ENCODE data around the gene CLK4.

The CLK4 gene

GRCh38 chr5:178590141-178590923, 36.5 kb downstream of the CLK4 start, which contains the start of gene COL23A1:
Gene COL23A1, minus strand, starts transcription at chr5:178590393.
- H3K4me2 ChIP-seq (ENCODE audit: low read length) = no peak within 1 kb of the TSS
- H3K9me2 ChIP-seq (ENCODE audit: low read depth, low read length) = no peaks in the 10 kb centered on the region
- H3K36me3 ChIP-seq (ENCODE audit: insufficient read depth, low read length) = no peaks in the 10 kb centered on the region
- no peak within 1 kb of the TSS for H3K27ac ChIP-seq (ENCODE audit: low read depth, low read length, poor library complexity, severe bottlenecking)
- H3K4me3 ChIP-seq (ENCODE audit: low read depth, low read length, poor library complexity, severe bottlenecking) = no peak within 1 kb of the TSS
- peaks cover 9% of the 10 kb centered on the region for H3K9me3 ChIP-seq (ENCODE audit: low read length)
- H2AFZ ChIP-seq (ENCODE audit: low read length) = no peak within 1 kb of the TSS
- no peak within 1 kb of the TSS for H3K9ac ChIP-seq (ENCODE audit: low read length)
- H3K4me1 ChIP-seq (ENCODE audit: insufficient read depth, low read length, severe bottlenecking) = no peaks in the 10 kb centered on the region
- H3F3A ChIP-seq (ENCODE audit: insufficient read depth, low read length) = no peaks in the 10 kb centered on the region
- H3K27me3 ChIP-seq (ENCODE audit: insufficient read depth, low read length) = no peaks in the 10 kb centered on the region
- no peaks in the 10 kb centered on the region for H3K79me2 ChIP-seq (ENCODE audit: insufficient read depth, low read length)
- no peak for TF ChIP-seq EZH2 (IDR thresholded peaks at IDR 0.05; ENCODE audit: borderline replicate concordance, low read length)
- no peaks in the 10 kb centered on the region for H4K20me1 ChIP-seq (ENCODE audit: insufficient read depth, low read length)

GRCh38 chr5:178589180-178590140, 37.4 kb downstream of the CLK4 start:
- H3K27ac ChIP-seq (ENCODE audit: low read depth, low read length, poor library complexity, severe bottlenecking) = no peak overlapping the region
- H3K4me2 ChIP-seq (ENCODE audit: low read length) = no peak overlapping the region

GRCh38 chr5:178588769-178589168, 38.1 kb downstream of the CLK4 start:
- TF ChIP-seq CTCF (IDR thresholded peaks at IDR 0.05; ENCODE audit: low read length) = no peak
- TF ChIP-seq EZH2 (IDR thresholded peaks at IDR 0.05; ENCODE audit: borderline replicate concordance, low read length) = no peak
- Histone ChIP-seq H2AFZ (ENCODE audit: low read length) (no peak overlapping the region), H3K4me3 (ENCODE audit: low read depth, low read length, poor library complexity, severe bottlenecking) (no peak overlapping the region), H4K20me1 (ENCODE audit: insufficient read depth, low read length) (no peaks in the 10 kb centered on the region), H3K27ac (ENCODE audit: low read depth, low read length, poor library complexity, severe bottlenecking) (no peak overlapping the region), H3K9me3 (ENCODE audit: low read length) (no peaks in the 10 kb centered on the region), H3K4me1 (ENCODE audit: insufficient read depth, low read length, severe bottlenecking) (no peaks in the 10 kb centered on the region), H3K79me2 (ENCODE audit: insufficient read depth, low read length) (no peaks in the 10 kb centered on the region), H3K4me2 (ENCODE audit: low read length) (no peak overlapping the region), H3F3A (ENCODE audit: insufficient read depth, low read length) (no peaks in the 10 kb centered on the region), H3K27me3 (ENCODE audit: insufficient read depth, low read length) (no peaks in the 10 kb centered on the region), H3K9ac (ENCODE audit: low read length) (no peak overlapping the region), H3K36me3 (ENCODE audit: insufficient read depth, low read length) (no peaks in the 10 kb centered on the region), H3K9me2 (ENCODE audit: low read depth, low read length) (no peaks in the 10 kb centered on the region)

More at GRCh38 chr5:178589180-178590140, 37.4 kb downstream of the CLK4 start:
- Histone ChIP-seq H3K4me3 (ENCODE audit: low read depth, low read length, poor library complexity, severe bottlenecking) (no peak overlapping the region), H4K20me1 (ENCODE audit: insufficient read depth, low read length) (no peaks in the 10 kb centered on the region), H3K79me2 (ENCODE audit: insufficient read depth, low read length) (no peaks in the 10 kb centered on the region), H3F3A (ENCODE audit: insufficient read depth, low read length) (no peaks in the 10 kb centered on the region), H3K9me2 (ENCODE audit: low read depth, low read length) (no peaks in the 10 kb centered on the region), H3K27me3 (ENCODE audit: insufficient read depth, low read length) (no peaks in the 10 kb centered on the region), H3K9me3 (ENCODE audit: low read length) (peaks cover 1% of the 10 kb centered on the region; the same call in 1 of the 2 replicates), H2AFZ (ENCODE audit: low read length) (no peak overlapping the region), H3K4me1 (ENCODE audit: insufficient read depth, low read length, severe bottlenecking) (no peaks in the 10 kb centered on the region), H3K9ac (ENCODE audit: low read length) (no peak overlapping the region), H3K36me3 (ENCODE audit: insufficient read depth, low read length) (no peaks in the 10 kb centered on the region)
- TF ChIP-seq EZH2 (IDR thresholded peaks at IDR 0.05; ENCODE audit: borderline replicate concordance, low read length) (no peak), CTCF (IDR thresholded peaks at IDR 0.05; ENCODE audit: low read length) (no peak)
